ENCODE data around the gene CNOT2. TPM values are rescaled to one million over a fixed set of nuclear protein-coding genes. Genes with fewer than 3 reads are reported as not detected.
A peak's percentile ranks its signal among the peaks of the same experiment; 100 is the strongest.
"Not testable (repeated sequence)": the region's sequence is repeated elsewhere in the genome, so short reads cannot be mapped to it uniquely, and the experiment has no call there.

Gene CNOT2
- total RNA-seq, 1 donor = 153 TPM

- no peak overlapping the region for H3K4me3 ChIP-seq (ENCODE audit: insufficient read depth, low read length)
- H3K27me3 ChIP-seq (ENCODE audit: insufficient read depth, low read length) = no peaks in the 10 kb centered on the region
- no peak overlapping the region for H3K4me2 ChIP-seq (ENCODE audit: insufficient read depth, low read length)
- no peak for DNase-seq (ENCODE audit: insufficient read length, low spot score, missing footprints)
- peaks cover 64% of the 10 kb centered on the region for H3K79me2 ChIP-seq (ENCODE audit: insufficient read depth, low read length)
- H3K36me3 ChIP-seq (ENCODE audit: insufficient read depth, low read length) = peaks cover 10% of the 10 kb centered on the region
- H2AFZ ChIP-seq (ENCODE audit: low read length) = no peak overlapping the region
- no peak for TF ChIP-seq CTCF (IDR thresholded peaks at IDR 0.05; ENCODE audit: extremely low read depth, low read depth, low read length)
- peaks cover 6% of the 10 kb centered on the region for H4K20me1 ChIP-seq (ENCODE audit: insufficient read depth, low read length)
- H3K4me1 ChIP-seq (ENCODE audit: insufficient read depth, low read length) = peaks cover 4% of the 10 kb centered on the region
- H3K9me3 ChIP-seq (ENCODE audit: low read depth, low read length) = no peaks in the 10 kb centered on the region
- H3K27ac ChIP-seq (ENCODE audit: low read depth, low read length) = no peak overlapping the region
Measured at GRCh38 chr12:70288817-70289216, 45.6 kb downstream of the CNOT2 start.

- Histone ChIP-seq H2AFZ (ENCODE audit: low read length) (no peak overlapping the region), H4K20me1 (ENCODE audit: insufficient read depth, low read length) (peaks cover 9% of the 10 kb centered on the region), H3K9me3 (ENCODE audit: low read depth, low read length) (no peaks in the 10 kb centered on the region), H3K4me1 (ENCODE audit: insufficient read depth, low read length) (peaks cover 4% of the 10 kb centered on the region), H3K4me2 (ENCODE audit: insufficient read depth, low read length) (no peak overlapping the region), H3K79me2 (ENCODE audit: insufficient read depth, low read length) (peaks cover 63% of the 10 kb centered on the region), H3K36me3 (ENCODE audit: insufficient read depth, low read length) (peaks cover 10% of the 10 kb centered on the region), H3K27ac (ENCODE audit: low read depth, low read length) (no peak overlapping the region), H3K27me3 (ENCODE audit: insufficient read depth, low read length) (no peaks in the 10 kb centered on the region), H3K4me3 (ENCODE audit: insufficient read depth, low read length) (no peak overlapping the region)
- TF ChIP-seq CTCF (IDR thresholded peaks at IDR 0.05; ENCODE audit: extremely low read depth, low read depth, low read length) = no peak
- DNase-seq (ENCODE audit: insufficient read length, low spot score, missing footprints) = no peak
Measured at GRCh38 chr12:70290116-70290515, 46.9 kb downstream of the CNOT2 start.

GRCh38 chr12:70292017-70292776, 49.0 kb downstream of the CNOT2 start:
- Histone ChIP-seq H2AFZ (ENCODE audit: low read length) (no peak overlapping the region), H3K4me3 (ENCODE audit: insufficient read depth, low read length) (no peak overlapping the region), H4K20me1 (ENCODE audit: insufficient read depth, low read length) (peaks cover 9% of the 10 kb centered on the region), H3K27ac (ENCODE audit: low read depth, low read length) (no peak overlapping the region), H3K36me3 (ENCODE audit: insufficient read depth, low read length) (no peaks in the 10 kb centered on the region), H3K27me3 (ENCODE audit: insufficient read depth, low read length) (no peaks in the 10 kb centered on the region), H3K9me3 (ENCODE audit: low read depth, low read length) (no peaks in the 10 kb centered on the region), H3K4me2 (ENCODE audit: insufficient read depth, low read length) (no peak overlapping the region), H3K4me1 (ENCODE audit: insufficient read depth, low read length) (peaks cover 4% of the 10 kb centered on the region), H3K79me2 (ENCODE audit: insufficient read depth, low read length) (peaks cover 60% of the 10 kb centered on the region)
- no peak for DNase-seq (ENCODE audit: insufficient read length, low spot score, missing footprints)
- no peak for TF ChIP-seq CTCF (IDR thresholded peaks at IDR 0.05; ENCODE audit: extremely low read depth, low read depth, low read length)

- not testable (repeated sequence) for H3K4me2 ChIP-seq (ENCODE audit: insufficient read depth, low read length); H4K20me1 ChIP-seq (ENCODE audit: insufficient read depth, low read length); H3K4me3 ChIP-seq (ENCODE audit: insufficient read depth, low read length); H3K4me1 ChIP-seq (ENCODE audit: insufficient read depth, low read length); H3K9me3 ChIP-seq (ENCODE audit: low read depth, low read length); DNase-seq (ENCODE audit: insufficient read length, low spot score, missing footprints); H2AFZ ChIP-seq (ENCODE audit: low read length); H3K27me3 ChIP-seq (ENCODE audit: insufficient read depth, low read length); H3K36me3 ChIP-seq (ENCODE audit: insufficient read depth, low read length)
- Histone ChIP-seq H3K79me2 (ENCODE audit: insufficient read depth, low read length) (peaks cover 38% of the 10 kb centered on the region), H3K27ac (ENCODE audit: low read depth, low read length) (peak overlapping the region; percentile 25)
Measured at GRCh38 chr12:70304684-70305555, 61.7 kb downstream of the CNOT2 start.

Data from osteoblast (primary cell).